Measurements from ENCODE around the gene EPHA7.

Gene EPHA7

DNA sequence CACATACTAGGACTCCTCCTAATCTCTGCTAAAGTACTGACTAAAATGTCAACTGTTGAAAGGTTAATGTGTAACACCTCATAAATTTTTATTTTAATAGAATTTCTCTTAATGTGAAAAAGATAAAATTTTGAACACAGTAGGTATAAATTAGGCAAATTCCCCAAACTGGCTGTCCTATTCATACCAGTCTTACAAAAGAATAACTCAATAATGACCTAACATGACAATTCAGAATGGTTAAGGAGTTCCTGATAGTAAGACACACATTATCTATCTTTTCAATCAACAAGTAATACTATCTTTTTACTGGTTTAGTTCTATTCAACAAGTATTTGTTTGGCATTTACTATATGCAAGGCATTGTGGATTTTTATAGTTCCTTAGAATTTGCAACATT lies 141.1 kb downstream of the EPHA7 start:
- no peak overlapping the region for H3K4me3 ChIP-seq (ENCODE audit: low read depth, low read length)
- no peak for DNase-seq (ENCODE audit: low read depth)

DNA sequence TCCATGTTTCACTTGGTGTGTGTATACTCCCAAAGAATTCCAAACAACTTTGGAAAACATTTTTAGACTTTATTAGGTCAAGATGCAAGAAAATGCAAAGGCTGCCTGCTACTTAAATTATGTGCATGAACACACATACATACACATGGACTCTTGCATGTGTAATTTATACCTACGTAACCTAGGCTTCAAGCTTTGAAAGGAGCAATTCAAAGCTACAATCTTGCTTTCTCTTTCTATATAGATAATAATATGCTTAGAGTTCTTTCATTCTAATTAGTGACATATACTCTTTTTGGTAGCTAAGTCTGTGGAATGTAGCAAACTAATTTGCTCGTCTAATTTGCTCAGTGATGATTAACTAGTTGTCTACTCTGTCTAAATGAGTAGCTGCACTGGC lies 146.5 kb downstream of the EPHA7 start:
- no peak for DNase-seq (ENCODE audit: low read depth)
- no peak overlapping the region for H3K4me3 ChIP-seq (ENCODE audit: low read depth, low read length)

DNA sequence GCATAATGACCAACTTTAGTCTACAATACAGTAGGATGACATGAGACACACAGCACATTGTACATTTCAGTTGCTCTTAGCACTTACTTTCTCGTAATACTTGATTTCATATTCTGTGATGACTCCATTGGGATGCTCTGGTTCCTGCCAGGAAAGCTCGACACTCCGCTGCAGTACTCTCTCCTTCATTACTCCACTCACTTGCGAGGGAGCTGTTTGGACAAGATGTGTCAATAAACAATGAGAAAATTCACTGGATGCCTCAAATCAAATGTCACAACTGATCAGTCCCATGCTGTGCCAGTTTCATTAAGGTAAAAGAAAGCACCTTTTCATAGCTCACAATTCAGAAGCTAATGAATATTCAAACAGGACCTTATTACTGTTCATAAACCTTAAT lies 147.1 kb downstream of the EPHA7 start:
- DNase-seq (ENCODE audit: low read depth), result no peak
- H3K4me3 ChIP-seq (ENCODE audit: low read depth, low read length), result no peak overlapping the region

DNA sequence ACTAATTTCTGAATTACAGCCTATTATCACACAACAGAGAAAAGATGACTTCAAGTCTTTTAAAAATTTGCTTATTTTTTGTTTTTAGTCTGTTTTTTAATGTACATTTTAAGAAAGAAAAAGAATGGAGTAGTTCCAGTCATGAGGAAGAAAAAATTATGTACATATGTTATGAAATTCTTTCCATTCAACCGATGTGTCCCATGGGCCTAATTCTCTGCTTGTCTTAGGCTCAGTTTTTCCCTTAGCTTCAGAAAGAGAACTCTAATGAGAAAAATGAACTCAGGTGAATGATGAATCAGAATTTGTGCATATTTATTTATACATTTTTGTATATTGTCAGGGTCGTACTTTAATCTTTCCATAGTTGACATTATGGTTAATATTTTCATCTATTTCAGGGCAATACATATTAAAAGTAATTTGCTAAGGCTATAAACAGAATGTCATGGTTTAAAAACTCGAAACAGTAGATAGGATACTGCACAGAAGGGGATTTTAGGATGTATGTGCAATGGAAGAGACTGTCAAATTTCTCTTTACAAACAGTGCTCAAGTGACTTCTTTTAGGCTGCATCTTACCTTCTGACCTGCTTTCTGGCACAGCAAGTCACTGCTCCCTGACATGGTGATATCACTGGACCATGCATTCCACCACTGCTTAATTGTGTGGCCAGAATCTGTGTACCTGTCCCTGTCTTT lies 153.1 kb downstream of the EPHA7 start:
- DNase-seq (ENCODE audit: low read depth), result no peak
- H3K4me3 ChIP-seq (ENCODE audit: low read depth, low read length), result no peak overlapping the region

DNA sequence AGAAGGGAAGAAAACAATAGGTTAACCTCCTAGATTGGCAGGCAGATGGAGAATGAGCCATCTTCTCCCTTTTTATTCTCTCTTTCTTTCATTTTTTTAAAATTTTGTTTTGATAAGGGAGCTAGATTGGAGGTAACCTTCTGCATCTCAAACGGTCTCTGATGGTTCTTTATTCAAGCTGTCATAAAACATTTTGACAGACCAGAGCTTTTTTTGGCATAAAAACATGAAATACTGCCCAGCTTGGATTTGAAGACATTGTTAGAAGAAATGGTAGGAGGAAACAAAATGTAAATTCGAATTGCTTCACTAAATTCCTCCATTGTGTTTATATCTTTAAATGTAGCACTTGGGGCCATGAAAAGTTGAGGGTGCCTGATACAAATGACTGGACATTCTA lies 158.5 kb downstream of the EPHA7 start:
- H3K4me3 ChIP-seq (ENCODE audit: low read depth, low read length), result no peak overlapping the region
- no peak for DNase-seq (ENCODE audit: low read depth)

DNA sequence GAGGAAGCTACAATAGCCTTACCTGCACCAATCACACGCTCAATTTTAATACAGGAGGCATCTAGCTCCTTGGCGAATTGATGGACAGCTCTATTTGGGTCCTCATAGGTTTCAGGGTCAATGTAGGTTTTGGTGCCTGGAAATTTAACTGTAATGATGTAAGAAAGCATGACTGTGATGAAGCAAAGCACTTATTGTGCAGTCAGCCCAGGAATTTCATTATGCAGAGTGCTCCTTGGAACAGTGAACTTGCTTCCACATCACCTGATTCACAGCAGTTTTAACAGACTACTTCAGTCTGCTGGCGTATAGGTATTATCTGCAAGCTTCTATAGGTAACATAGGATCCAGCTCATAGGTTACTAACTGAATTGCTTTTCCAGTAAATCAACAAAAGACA lies 160.0 kb downstream of the EPHA7 start:
- no peak overlapping the region for H3K4me3 ChIP-seq (ENCODE audit: low read depth, low read length)
- DNase-seq (ENCODE audit: low read depth), result no peak

DNA sequence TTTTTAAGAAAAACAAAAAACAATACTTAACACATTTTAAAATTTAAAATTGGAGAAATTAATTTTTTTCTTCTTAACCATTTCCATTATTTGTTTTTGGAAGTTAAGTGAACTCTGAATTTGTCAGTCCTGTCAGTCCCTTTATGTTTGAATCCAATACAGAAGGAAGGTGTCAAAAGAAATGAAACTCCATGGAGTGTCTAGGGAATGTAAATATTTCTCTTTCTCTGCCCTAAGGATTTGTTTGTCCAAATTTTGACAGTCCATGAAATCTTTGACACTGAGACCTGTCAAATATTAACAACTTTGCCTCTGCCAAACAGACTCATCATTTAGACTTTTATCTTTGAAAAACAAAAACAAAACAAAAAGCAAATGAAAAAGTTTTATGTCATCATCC lies 166.4 kb downstream of the EPHA7 start:
- DNase-seq (ENCODE audit: low read depth), result no peak
- H3K4me3 ChIP-seq (ENCODE audit: low read depth, low read length), result no peak overlapping the region

DNA sequence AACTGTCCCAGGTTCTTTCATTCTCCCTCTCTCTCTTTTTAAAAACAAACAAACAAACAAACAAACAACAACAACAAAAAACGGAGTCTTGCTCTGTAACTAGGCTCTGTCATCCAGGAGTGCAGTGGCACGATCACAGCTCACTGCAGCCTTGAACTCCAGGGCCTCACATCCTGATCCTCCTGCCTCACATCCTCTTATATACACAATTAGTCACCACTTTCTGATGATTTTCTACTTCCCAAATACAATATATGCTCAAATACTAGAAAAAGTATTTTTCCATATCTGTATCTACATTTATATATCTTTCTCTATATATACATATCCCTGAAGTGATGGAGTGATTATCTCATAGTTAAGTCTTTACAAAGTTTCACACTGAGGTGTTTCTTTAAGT lies 170.7 kb downstream of the EPHA7 start:
- H3K4me3 ChIP-seq (ENCODE audit: low read depth, low read length), result no peak overlapping the region
- DNase-seq (ENCODE audit: low read depth), result no peak

DNA sequence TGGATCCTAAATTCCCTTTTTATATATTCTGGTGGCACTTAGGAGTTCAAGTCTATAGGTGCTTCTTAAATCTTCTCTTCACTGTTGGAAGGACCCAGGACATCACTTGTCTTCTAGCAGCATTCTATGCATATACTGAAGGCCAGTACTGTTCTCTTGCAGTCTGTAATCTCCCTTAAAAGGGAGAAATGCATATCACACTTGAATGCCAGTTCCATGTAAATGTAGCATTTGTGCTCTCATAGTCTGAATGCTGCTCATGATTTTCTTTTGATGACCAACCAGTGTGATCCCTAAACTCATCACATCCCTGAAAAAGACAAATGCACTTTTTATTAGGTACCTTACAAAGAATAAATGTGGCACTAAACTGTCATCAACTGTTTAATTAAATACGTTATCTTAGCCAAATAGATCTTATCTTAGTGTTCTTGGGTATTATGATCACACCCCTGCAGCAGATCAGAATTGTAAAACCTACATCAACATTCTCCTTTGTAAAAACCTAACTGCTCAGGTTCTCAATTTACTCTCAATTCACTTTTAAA lies 176.1 kb downstream of the EPHA7 start:
- H3K4me3 ChIP-seq (ENCODE audit: low read depth, low read length), result no peak overlapping the region
- no peak for DNase-seq (ENCODE audit: low read depth)

DNA sequence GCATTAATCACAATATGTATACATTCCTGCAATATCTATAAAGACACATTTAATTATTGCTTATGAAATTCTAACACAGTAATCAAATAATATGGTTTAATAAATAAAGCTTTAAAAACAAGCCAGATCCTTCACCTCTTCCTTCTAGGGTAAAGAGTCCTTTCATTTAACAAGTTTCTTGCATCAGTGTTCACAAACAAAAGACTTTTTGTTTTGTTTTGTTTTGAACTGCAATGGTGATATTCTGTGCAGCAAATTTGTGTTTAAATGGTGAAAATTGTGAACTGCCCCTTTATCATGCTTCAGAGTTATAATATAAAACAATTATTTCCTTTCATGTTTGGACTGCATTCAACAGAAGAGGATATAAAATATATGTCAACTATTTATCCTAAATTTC lies 177.3 kb downstream of the EPHA7 start:
- DNase-seq (ENCODE audit: low read depth), result no peak
- no peak overlapping the region for H3K4me3 ChIP-seq (ENCODE audit: low read depth, low read length)

DNA sequence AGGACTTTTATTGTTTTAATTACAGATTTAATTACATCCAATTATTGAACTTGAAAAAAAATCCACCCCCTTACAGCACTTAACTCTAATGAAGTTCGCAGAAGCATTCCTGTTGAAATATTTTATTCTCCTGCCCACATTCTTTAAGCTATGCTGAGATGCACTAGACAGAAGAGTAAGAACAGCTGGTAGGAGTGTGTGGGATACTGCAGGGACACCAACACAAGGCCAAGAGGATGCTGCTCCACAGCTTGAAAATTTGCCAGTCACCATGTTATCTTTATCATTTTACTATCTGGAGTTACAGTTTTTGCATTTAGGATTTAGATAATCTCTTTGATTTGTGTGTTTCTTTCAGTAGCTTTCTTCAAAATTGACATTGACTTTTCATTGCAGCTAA lies 180.7 kb downstream of the EPHA7 start:
- no peak for DNase-seq (ENCODE audit: low read depth)
- H3K4me3 ChIP-seq (ENCODE audit: low read depth, low read length), result no peak overlapping the region

DNA sequence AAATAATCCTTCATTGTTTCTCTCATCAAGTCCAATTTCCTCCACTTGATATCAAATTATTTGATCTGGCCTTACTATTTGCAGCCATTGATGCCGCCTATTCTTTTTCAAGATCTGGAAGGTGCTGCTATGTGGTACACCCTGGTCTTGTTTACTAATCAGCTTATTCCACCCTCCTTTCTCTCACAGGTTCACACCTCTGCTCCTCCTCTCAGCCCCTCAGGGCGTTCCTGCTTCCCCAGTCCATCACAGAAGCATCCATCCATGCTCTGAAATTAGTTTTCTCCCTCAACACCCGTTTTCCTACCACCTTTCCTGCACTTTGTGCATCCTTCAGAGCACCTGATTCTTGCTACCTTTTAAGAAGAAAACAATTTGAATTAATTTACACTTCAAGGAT lies 183.6 kb downstream of the EPHA7 start:
- DNase-seq (ENCODE audit: low read depth), result no peak

DNA sequence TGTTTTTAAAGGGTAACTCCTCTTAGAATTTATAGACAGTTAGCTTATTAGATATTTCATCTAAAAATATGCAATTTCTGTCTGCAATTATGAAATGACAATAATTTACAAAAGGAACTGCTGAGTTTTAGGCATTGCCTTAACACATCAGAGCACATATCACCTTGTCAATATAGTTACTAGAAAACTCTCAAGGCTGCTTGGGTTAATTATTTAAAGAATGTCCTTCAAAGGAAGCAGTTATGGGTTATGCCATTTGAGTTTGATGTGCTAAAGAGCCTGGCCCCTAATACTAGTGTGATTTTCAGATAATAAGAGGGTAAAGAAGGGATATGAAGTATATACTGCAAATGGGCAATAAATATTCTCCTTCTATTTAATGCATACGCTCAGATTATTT lies 192.5 kb downstream of the EPHA7 start:
- no peak overlapping the region for H3K4me3 ChIP-seq (ENCODE audit: low read depth, low read length)
- no peak for DNase-seq (ENCODE audit: low read depth)

More for the DNA sequence above, 183.6 kb downstream of the EPHA7 start:
- H3K4me3 ChIP-seq (ENCODE audit: low read depth, low read length), result no peak overlapping the region

DNA sequence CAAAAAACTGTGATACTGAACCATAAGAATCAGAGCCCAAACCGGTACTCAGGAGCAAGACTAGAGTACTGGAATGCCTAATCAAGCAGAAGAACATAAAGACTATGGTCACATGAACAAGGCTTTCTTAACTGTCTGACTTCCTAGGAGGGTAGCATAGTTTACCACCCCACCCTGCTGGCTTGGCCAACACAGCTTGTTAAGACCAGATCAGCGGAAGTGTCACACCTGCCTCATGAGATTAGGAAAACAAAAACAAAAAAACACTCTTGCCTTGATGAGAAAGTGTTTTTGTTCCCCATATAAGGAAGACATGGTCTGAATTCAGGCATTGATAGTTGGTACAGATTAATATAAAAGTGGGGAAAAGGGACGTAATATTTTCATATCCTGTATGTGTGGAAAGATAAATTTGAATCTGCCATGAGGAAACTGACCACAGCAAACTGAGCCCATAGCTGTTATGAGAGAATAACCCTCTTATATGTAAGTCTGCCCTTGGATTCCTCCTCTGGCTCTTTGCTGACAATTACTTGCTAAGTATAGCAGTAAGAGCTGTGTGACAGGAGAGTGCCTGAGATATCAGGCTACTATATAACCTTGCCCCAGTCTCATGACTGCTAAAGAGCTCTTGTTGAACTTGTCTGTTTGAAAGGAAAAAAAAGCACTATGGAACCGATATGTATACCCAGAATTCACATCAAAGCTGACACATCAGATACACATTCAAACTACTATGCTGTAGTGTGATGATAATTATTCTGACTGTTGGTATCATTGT lies 197.1 kb downstream of the EPHA7 start:
- no peak for DNase-seq (ENCODE audit: low read depth)
- no peak overlapping the region for H3K4me3 ChIP-seq (ENCODE audit: low read depth, low read length)

DNA sequence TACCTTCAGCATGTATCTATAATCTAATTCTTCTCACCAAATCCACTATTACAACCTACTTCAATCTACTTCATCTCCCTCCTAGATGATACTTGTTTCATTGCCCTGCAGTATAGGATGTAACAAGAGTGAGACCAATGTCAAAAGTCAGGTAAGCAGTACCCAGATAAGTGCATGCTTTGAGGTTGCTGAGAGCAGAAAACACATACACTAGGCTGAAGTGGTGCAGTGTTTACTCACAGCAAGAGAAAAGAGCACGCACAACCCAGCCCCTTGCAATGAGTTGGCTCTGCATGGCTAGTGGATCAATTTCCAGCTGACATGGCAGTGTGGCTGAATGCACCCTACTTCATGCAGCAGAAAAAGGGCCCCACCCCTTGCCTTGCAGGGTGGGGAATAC lies 199.9 kb downstream of the EPHA7 start:
- DNase-seq (ENCODE audit: low read depth), result no peak
- no peak overlapping the region for H3K4me3 ChIP-seq (ENCODE audit: low read depth, low read length)

DNA sequence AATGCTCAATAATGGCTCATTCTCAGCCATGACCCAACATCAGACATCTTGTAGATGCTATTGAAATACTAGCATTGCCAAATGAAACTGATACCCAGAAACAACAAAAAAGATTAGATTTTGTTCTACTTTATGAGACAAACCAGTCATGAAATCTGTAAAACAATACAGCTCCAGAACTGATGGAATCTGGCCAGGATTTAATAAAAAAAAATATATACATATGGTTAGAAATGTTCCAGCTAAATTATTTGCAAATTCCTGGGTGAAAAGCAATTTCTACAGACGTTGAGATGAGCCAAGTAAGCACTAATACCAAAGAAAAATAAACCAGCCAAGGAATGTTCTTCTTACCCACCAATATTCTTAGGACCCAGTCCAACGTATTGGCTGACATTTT lies 201.3 kb downstream of the EPHA7 start:
- no peak for DNase-seq (ENCODE audit: low read depth)
- no peak overlapping the region for H3K4me3 ChIP-seq (ENCODE audit: low read depth, low read length)

DNA sequence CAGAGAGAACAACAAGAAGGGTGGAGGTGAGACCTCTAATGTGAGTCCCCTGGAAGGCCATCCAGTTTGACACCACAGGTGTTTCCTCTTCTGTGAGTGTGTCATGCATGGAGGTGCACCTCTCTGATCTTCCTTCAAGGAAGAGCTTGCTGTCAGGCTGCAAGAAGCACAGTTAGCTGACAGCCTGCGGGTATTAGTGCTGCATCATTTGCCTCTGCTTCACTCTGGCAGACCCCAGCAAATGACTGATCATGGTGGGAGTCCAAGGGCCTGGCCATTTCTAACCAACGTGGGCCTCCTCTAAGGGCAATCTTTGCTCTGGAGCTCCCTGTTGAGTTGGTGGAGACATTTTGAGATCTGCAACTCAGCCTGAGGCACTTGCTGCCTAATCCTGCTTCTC lies 206.3 kb downstream of the EPHA7 start:
- no peak overlapping the region for H3K4me3 ChIP-seq (ENCODE audit: low read depth, low read length)
- DNase-seq (ENCODE audit: low read depth), result no peak

DNA sequence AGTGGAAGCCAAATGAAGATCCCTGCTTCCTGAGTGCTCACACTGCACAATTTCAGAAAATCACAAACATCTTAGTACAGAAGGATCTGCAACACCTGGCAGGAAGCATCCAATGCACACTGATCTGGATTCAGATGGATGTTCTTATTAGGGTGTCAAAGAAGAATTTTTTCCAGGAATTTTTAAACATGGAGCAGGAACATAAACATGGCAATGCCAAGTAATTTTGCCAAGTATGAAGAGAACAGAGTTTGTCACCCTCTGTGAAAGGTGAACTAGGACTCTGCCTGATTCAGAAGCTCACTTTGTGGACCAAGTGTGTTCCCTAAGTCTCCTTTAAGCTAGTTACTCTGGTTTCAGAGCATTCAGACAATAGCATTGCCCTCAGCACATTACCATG lies 208.5 kb downstream of the EPHA7 start:
- H3K4me3 ChIP-seq (ENCODE audit: low read depth, low read length), result no peak overlapping the region
- DNase-seq (ENCODE audit: low read depth), result no peak

DNA sequence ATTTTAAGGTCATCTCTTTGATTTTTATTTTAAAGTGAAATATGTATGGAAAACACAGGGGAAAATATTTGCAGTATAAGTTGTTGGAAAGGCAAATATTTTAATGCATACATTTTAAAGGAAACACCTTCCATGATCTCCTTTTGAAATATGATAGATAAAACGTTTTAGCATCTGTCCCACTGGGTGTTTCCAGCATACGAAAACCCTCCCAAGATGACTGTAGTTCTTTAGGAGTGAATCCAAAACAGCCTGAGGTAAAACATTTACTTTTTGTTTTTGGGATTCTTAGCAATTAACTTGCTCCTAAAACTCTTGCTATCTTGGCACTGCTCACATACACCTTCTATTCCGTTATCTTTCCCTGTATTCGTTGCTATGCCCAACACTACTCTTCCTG lies 210.0 kb downstream of the EPHA7 start:
- no peak overlapping the region for H3K4me3 ChIP-seq (ENCODE audit: low read depth, low read length)
- no peak for DNase-seq (ENCODE audit: low read depth)

DNA sequence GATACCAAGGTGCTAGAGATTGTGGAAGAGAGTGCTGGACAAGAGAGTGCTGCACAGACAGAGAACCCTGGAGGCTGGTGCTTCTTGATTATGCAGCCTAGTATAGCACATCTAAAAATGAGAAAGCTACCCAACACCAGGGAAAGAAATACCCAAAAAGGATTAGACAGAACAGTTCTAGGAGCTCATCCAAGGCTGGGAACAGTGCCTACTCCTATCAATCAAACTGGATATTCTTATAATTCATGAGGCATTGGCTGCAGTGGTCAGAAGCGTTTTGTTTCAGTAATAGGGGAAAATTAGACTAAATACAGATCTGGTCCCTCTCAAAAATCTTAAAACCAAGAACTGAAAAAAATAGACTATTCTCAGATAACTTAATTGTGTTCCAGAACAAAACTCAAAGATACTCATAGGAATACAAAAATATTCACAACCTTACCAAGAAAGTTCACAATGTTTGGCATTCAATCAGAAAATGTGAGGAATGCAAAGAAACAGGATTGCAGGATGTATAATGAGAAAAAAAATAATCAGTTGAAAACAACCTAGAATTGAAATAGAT lies 222.9 kb downstream of the EPHA7 start:
- DNase-seq (ENCODE audit: low read depth), result no peak
- H3K4me3 ChIP-seq (ENCODE audit: low read depth, low read length), result no peak overlapping the region

DNA sequence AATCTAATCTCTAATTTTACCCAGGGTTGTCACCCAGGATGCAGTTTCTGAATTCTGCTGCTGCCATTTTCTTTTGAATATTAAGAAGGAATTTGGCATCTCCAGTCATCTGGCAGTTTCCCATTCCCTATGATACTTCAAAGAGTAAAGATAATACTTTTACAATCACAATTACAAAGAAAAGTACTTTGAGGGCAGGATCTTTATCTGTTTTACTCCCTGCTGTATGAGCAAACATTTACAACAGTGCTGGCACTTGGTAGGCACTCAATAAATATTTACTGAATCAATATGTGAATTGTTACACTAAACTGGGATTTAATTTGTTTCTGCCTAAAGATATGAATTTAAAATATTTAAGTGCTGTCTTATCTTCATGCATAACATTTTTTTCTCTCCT lies 224.9 kb downstream of the EPHA7 start:
- no peak for DNase-seq (ENCODE audit: low read depth)

More for the DNA sequence above, 224.9 kb downstream of the EPHA7 start:
- no peak overlapping the region for H3K4me3 ChIP-seq (ENCODE audit: low read depth, low read length)
